ENCODE measurements around the gene MADD. TPM values are rescaled to one million over a fixed set of nuclear protein-coding genes. Genes with fewer than 3 reads are reported as not detected.

The MADD gene
- total RNA-seq, 3 donors from 2014 or later = 43.3 to 56.5 (median 46.6) TPM

GRCh38 chr11:47251751-47252150 is 18.2 kb upstream of the MADD start:
- Histone ChIP-seq H3K27me3 (no peaks in the 10 kb centered on the region), H3K27ac (no peak overlapping the region), H3K4me3 (no peak overlapping the region), H3K9me3 (no peaks in the 10 kb centered on the region), H3K36me3 (no peaks in the 10 kb centered on the region), H3K4me1 (peaks cover 10% of the 10 kb centered on the region in 2 donors)
- no peak for DNase-seq (ENCODE audit: low spot score in 2 of 2)
- intact Hi-C loops (cut with DNase I; ENCODE audit: low total_unique reads) = loop anchor here (10.0 kb wide), 1 partner anchor 67 kb away; the partner anchor contains the start of gene PACSIN3
- TF ChIP-seq POLR2A (IDR thresholded peaks at IDR 0.05) = no peak
- TF ChIP-seq, protein P1, sequence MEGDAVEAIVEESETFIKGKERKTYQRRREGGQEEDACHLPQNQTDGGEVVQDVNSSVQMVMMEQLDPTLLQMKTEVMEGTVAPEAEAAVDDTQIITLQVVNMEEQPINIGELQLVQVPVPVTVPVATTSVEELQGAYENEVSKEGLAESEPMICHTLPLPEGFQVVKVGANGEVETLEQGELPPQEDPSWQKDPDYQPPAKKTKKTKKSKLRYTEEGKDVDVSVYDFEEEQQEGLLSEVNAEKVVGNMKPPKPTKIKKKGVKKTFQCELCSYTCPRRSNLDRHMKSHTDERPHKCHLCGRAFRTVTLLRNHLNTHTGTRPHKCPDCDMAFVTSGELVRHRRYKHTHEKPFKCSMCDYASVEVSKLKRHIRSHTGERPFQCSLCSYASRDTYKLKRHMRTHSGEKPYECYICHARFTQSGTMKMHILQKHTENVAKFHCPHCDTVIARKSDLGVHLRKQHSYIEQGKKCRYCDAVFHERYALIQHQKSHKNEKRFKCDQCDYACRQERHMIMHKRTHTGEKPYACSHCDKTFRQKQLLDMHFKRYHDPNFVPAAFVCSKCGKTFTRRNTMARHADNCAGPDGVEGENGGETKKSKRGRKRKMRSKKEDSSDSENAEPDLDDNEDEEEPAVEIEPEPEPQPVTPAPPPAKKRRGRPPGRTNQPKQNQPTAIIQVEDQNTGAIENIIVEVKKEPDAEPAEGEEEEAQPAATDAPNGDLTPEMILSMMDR (IDR thresholded peaks at IDR 0.05) = no peak
- no peak for TF ChIP-seq POLR2AphosphoS5 (IDR thresholded peaks at IDR 0.05)

DNA sequence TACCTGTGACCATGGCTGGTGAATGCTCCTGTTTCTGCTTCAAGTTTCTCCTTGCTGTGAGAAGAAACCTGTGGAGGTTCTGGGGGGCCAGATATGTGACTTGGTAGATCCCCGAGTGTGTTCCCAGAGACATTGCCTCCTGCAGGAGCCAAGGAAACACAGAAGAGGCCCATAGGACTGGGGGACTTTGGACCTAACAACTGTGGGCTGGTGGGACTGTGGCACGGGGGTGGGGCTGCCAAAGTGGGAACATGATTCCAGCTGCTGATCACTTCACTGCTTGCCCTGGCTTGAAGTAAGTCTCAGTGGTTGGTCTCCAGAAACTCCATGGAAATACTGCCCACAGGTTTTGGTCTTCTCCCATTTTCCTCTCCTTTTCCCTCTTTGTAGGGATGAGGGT is 16.3 kb upstream of the MADD start:
- Histone ChIP-seq H3K27ac (peak overlapping the region; percentile 84 to 92), H3K9me3 (no peaks in the 10 kb centered on the region), H3K4me3 (no peak overlapping the region), H3K4me1 (peaks cover 4 to 7% of the 10 kb centered on the region in 2 donors), H3K27me3 (no peaks in the 10 kb centered on the region), H3K36me3 (no peaks in the 10 kb centered on the region)
- TF ChIP-seq, protein P1 (IDR thresholded peaks at IDR 0.05) = no peak
- TF ChIP-seq POLR2A (IDR thresholded peaks at IDR 0.05) (no peak), POLR2AphosphoS5 (IDR thresholded peaks at IDR 0.05) (no peak)
- DNase-seq (ENCODE audit: low spot score in 2 of 2) = no peak
- intact Hi-C loops (cut with DNase I; ENCODE audit: low total_unique reads) = loop anchor here (10.0 kb wide), 1 partner anchor 69 kb away; the partner anchor contains the start of gene PACSIN3

GRCh38 chr11:47254386-47254785 is 15.5 kb upstream of the MADD start:
- H3K9me3 ChIP-seq = no peaks in the 10 kb centered on the region
- intact Hi-C loops (cut with DNase I; ENCODE audit: low total_unique reads) = loop anchor here (10.0 kb wide), 1 partner anchor 70 kb away; the partner anchor contains the start of gene PACSIN3
- DNase-seq (ENCODE audit: low spot score in 2 of 2) = no peak
- TF ChIP-seq POLR2A (IDR thresholded peaks at IDR 0.05) (no peak), POLR2AphosphoS5 (IDR thresholded peaks at IDR 0.05) (no peak)
- TF ChIP-seq, protein P1 (IDR thresholded peaks at IDR 0.05) = no peak
- peak overlapping the region; percentile 84 to 92 for H3K27ac ChIP-seq
- peak overlapping the region in 1 of 3 donors; percentile 34 for H3K4me3 ChIP-seq
- no peaks in the 10 kb centered on the region for H3K27me3 ChIP-seq
- H3K36me3 ChIP-seq = no peaks in the 10 kb centered on the region
- H3K4me1 ChIP-seq = peaks cover 4 to 5% of the 10 kb centered on the region in 2 donors

DNA sequence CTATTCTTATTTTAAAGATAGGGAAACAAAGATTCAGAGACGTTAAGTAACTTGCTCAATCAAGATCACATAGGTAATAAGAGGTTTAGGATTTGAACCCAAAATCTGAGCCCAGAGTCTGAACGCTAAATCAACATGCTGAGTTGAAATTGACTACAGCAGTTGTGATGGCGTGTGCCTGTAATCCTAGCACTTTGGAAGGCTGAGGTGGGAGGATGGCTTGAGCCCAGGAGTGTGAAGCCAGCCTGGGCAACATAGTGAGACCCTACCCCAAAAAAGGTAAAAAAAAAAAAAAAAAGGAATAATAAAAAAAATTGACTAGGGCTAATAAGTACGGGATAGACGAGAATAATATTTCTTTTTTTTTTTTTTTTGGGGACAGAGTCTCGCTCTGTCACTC is 13.6 kb upstream of the MADD start:
- Histone ChIP-seq H3K27me3 (no peaks in the 10 kb centered on the region), H3K36me3 (no peaks in the 10 kb centered on the region), H3K4me3 (no peak overlapping the region), H3K9me3 (no peaks in the 10 kb centered on the region), H3K27ac (peak overlapping the region; percentile 83 to 84), H3K4me1 (peaks cover 4% of the 10 kb centered on the region in 2 donors)
- intact Hi-C loops (cut with DNase I; ENCODE audit: low total_unique reads) = loop anchor here (10.0 kb wide), 1 partner anchor 72 kb away; the partner anchor contains the start of gene PACSIN3
- TF ChIP-seq, protein P1 (IDR thresholded peaks at IDR 0.05) = no peak
- no peak for TF ChIP-seq POLR2AphosphoS5 (IDR thresholded peaks at IDR 0.05)
- no peak for TF ChIP-seq POLR2A (IDR thresholded peaks at IDR 0.05)
- DNase-seq (ENCODE audit: low spot score in 2 of 2) = no peak

DNA sequence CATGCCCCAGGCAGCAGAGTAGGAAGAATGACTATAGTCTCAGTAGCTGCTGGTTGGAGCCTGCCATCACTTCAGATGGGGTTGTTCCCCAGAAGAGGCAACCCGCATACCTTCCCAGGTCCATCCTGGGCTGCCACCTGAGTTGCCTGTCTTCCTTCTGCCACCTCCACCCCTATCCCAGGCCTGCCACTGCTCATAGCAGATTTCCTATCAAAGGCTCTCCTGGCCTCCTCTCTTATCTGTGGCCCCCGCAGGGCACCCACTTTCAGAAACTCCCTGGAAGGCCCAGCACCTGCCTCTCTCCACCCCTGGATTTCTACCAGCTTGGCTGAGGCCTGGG is 12.8 kb upstream of the MADD start:
- intact Hi-C loops (cut with DNase I; ENCODE audit: low total_unique reads) = loop anchor here (10.0 kb wide), 1 partner anchor 72 kb away; the partner anchor contains the start of gene PACSIN3
- no peak for TF ChIP-seq POLR2A (IDR thresholded peaks at IDR 0.05)
- no peak for TF ChIP-seq POLR2AphosphoS5 (IDR thresholded peaks at IDR 0.05)
- TF ChIP-seq, protein P1 (IDR thresholded peaks at IDR 0.05) = no peak
- H3K27me3 ChIP-seq = no peaks in the 10 kb centered on the region
- peak overlapping the region; percentile 40 to 63 (median 41) for H3K4me3 ChIP-seq
- H3K9me3 ChIP-seq = no peaks in the 10 kb centered on the region
- H3K27ac ChIP-seq = peak overlapping the region; percentile 78 to 96
- peaks cover 4% of the 10 kb centered on the region in 2 donors for H3K4me1 ChIP-seq
- no peaks in the 10 kb centered on the region for H3K36me3 ChIP-seq
- DNase-seq (ENCODE audit: low spot score in 2 of 2) = no peak
